Measurements from ENCODE around the gene PGM1.

GRCh38 chr1:63569640-63570316 is 23.4 kb upstream of the PGM1 start:
- no peak for TF ChIP-seq CTCF (IDR thresholded peaks at IDR 0.05)
- no peak for TF ChIP-seq EP300 (IDR thresholded peaks at IDR 0.05)
- no peak for TF ChIP-seq POLR2A (IDR thresholded peaks at IDR 0.05; ENCODE audit: low read depth)
- no peak for TF ChIP-seq POLR2AphosphoS5 (IDR thresholded peaks at IDR 0.05)
